Effector memory CD8-positive, alpha-beta T cell (primary cell): Measurements from ENCODE around the gene EEF1AKMT4.

Experiments used
- ATAC-seq: fragments of 150-1000 bp; cut with Tn5 transposase; replicated peaks from 2 replicates; pipeline ENCODE4 v1.10.0; 2021; ENCODE audit warnings: mild to moderate bottlenecking, moderate library complexity
- DNase-seq, 3 experiments: peaks; one replicate each; pipeline ENCODE4 v3.0.0; 2021
- H3K27ac Mint-ChIP-seq, 2 donors: one replicate each; pipeline ENCODE4 v1.8.0; 2022; ENCODE audit warnings: mild to moderate bottlenecking in 2 of 2, mixed read lengths in 2 of 2, moderate library complexity in 2 of 2
- H3K27me3 Mint-ChIP-seq, 2 donors: one replicate each; pipeline ENCODE4 v1.8.0; 2022; ENCODE audit warnings: mixed read lengths in 2 of 2
- H3K36me3 Mint-ChIP-seq: one replicate; pipeline ENCODE4 v1.8.0; 2022; ENCODE audit warnings: mild to moderate bottlenecking, moderate library complexity, mixed read lengths; ENCODE audit not compliant: insufficient read depth
- H3K4me1 Mint-ChIP-seq, 2 donors: one replicate each; pipeline ENCODE4 v1.8.0; 2022; ENCODE audit warnings: low read depth in 2 of 2, mixed read lengths in 2 of 2
- H3K4me3 Mint-ChIP-seq, 2 donors: one replicate each; pipeline ENCODE4 v1.8.0; 2022; ENCODE audit warnings: mild to moderate bottlenecking in 2 of 2, mixed read lengths in 2 of 2, moderate library complexity in 2 of 2
- H3K9me3 Mint-ChIP-seq, 2 donors: one replicate each; pipeline ENCODE4 v1.8.0; 2022; ENCODE audit warnings: mixed read lengths in 2 of 2

The EEF1AKMT4 gene

GRCh38 chr3:184283681-184284080, 34.2 kb downstream of the EEF1AKMT4 start:
- Mint-ChIP-seq H3K4me3 (no peak overlapping the region), H3K27ac (no peak overlapping the region), H3K4me1 (no peaks in the 10 kb centered on the region), H3K36me3 (no peaks in the 10 kb centered on the region), H3K27me3 (peaks cover 30 to 49% of the 10 kb centered on the region in 2 donors), H3K9me3 (no peaks in the 10 kb centered on the region)
- DNase-seq (no peak), ATAC-seq (no peak)

- DNase-seq (peak in 1 of 3 experiments; percentile 10), ATAC-seq (no peak)
- H3K9me3 Mint-ChIP-seq = no peaks in the 10 kb centered on the region
- H3K4me3 Mint-ChIP-seq = no peak overlapping the region
- H3K27me3 Mint-ChIP-seq = peaks cover 23 to 48% of the 10 kb centered on the region in 2 donors
- no peaks in the 10 kb centered on the region for H3K4me1 Mint-ChIP-seq
- peak overlapping the region in 1 of 2 donors; percentile 60 for H3K27ac Mint-ChIP-seq
- H3K36me3 Mint-ChIP-seq = no peaks in the 10 kb centered on the region
These were observed 35.2 kb downstream of the EEF1AKMT4 start for GRCh38 chr3:184284696-184285095.

GRCh38 chr3:184289426-184289938, 40.0 kb downstream of the EEF1AKMT4 start:
- Mint-ChIP-seq H3K27me3 (peaks cover 18 to 60% of the 10 kb centered on the region in 2 donors), H3K4me3 (no peak overlapping the region), H3K27ac (no peak overlapping the region)

GRCh38 chr3:184290331-184290730, 40.9 kb downstream of the EEF1AKMT4 start:
- H3K27ac Mint-ChIP-seq = no peak overlapping the region
- peaks cover 12 to 52% of the 10 kb centered on the region in 2 donors for H3K27me3 Mint-ChIP-seq
- no peak overlapping the region for H3K4me3 Mint-ChIP-seq
- no peaks in the 10 kb centered on the region for H3K9me3 Mint-ChIP-seq
- ATAC-seq (no peak), DNase-seq (no peak)
- H3K4me1 Mint-ChIP-seq = no peaks in the 10 kb centered on the region
- no peaks in the 10 kb centered on the region for H3K36me3 Mint-ChIP-seq

More at GRCh38 chr3:184289426-184289938, 40.0 kb downstream of the EEF1AKMT4 start:
- H3K4me1 Mint-ChIP-seq = no peaks in the 10 kb centered on the region
- H3K36me3 Mint-ChIP-seq = no peaks in the 10 kb centered on the region
- DNase-seq = peak; percentile 27 to 46 (median 33)
- peak; percentile 69 for ATAC-seq
- no peaks in the 10 kb centered on the region for H3K9me3 Mint-ChIP-seq

- H3K9me3 Mint-ChIP-seq = no peaks in the 10 kb centered on the region
- DNase-seq (no peak), ATAC-seq (no peak)
- H3K36me3 Mint-ChIP-seq = no peaks in the 10 kb centered on the region
- no peak overlapping the region for H3K27ac Mint-ChIP-seq
- H3K4me3 Mint-ChIP-seq = no peak overlapping the region
- H3K27me3 Mint-ChIP-seq = peaks cover 3 to 43% of the 10 kb centered on the region in 2 donors
- no peaks in the 10 kb centered on the region for H3K4me1 Mint-ChIP-seq
These were observed 41.7 kb downstream of the EEF1AKMT4 start for GRCh38 chr3:184291044-184291737.

GRCh38 chr3:184291738-184292445, 42.4 kb downstream of the EEF1AKMT4 start:
- no peak for DNase-seq
- H3K36me3 Mint-ChIP-seq = no peaks in the 10 kb centered on the region
- no peak overlapping the region for H3K27ac Mint-ChIP-seq
- no peaks in the 10 kb centered on the region for H3K9me3 Mint-ChIP-seq
- no peak overlapping the region for H3K4me3 Mint-ChIP-seq
- H3K27me3 Mint-ChIP-seq = peaks cover 0 to 36% of the 10 kb centered on the region in 2 donors
- ATAC-seq = no peak
- no peaks in the 10 kb centered on the region for H3K4me1 Mint-ChIP-seq

GRCh38 chr3:184295771-184296170, 46.3 kb downstream of the EEF1AKMT4 start:
- peaks cover 11 to 12% of the 10 kb centered on the region in 2 donors for H3K4me1 Mint-ChIP-seq
- H3K9me3 Mint-ChIP-seq = no peaks in the 10 kb centered on the region
- no peak for DNase-seq
- peaks cover 0 to 10% of the 10 kb centered on the region in 2 donors for H3K27me3 Mint-ChIP-seq
- H3K36me3 Mint-ChIP-seq = peaks cover 28% of the 10 kb centered on the region
- no peak overlapping the region for H3K4me3 Mint-ChIP-seq
- no peak for ATAC-seq
- no peak overlapping the region for H3K27ac Mint-ChIP-seq

- Mint-ChIP-seq H3K27me3 (peaks cover 0 to 1% of the 10 kb centered on the region in 2 donors), H3K4me3 (no peak overlapping the region), H3K36me3 (peaks cover 36% of the 10 kb centered on the region), H3K4me1 (peaks cover 11 to 15% of the 10 kb centered on the region in 2 donors), H3K9me3 (no peaks in the 10 kb centered on the region), H3K27ac (no peak overlapping the region)
- DNase-seq = no peak
- no peak for ATAC-seq
These were observed 47.1 kb downstream of the EEF1AKMT4 start for GRCh38 chr3:184296616-184297015.

- Mint-ChIP-seq H3K27ac (peak within 1 kb of the TSS; percentile 89 to 91), H3K36me3 (peaks cover 58% of the 10 kb centered on the region), H3K27me3 (no peaks in the 10 kb centered on the region), H3K9me3 (no peaks in the 10 kb centered on the region), H3K4me1 (peaks cover 11 to 21% of the 10 kb centered on the region in 2 donors), H3K4me3 (peak within 1 kb of the TSS; percentile 86 to 90)
- ATAC-seq (peak; percentile 92), DNase-seq (peak; percentile 95 to 96 (median 96))
These were observed 49.5 kb downstream of the EEF1AKMT4 start, which contains the start of gene PSMD2 for GRCh38 chr3:184298759-184299487. Gene PSMD2 (plus strand): TSS chr3:184299241. CDS start chr3:184299267, 26 bp downstream.

- DNase-seq (no peak), ATAC-seq (no peak)
- no peaks in the 10 kb centered on the region for H3K27me3 Mint-ChIP-seq
- H3K27ac Mint-ChIP-seq = peak overlapping the region; percentile 89 to 91
- H3K4me1 Mint-ChIP-seq = peaks cover 11 to 25% of the 10 kb centered on the region in 2 donors
- peak overlapping the region; percentile 86 to 90 for H3K4me3 Mint-ChIP-seq
- peaks cover 65% of the 10 kb centered on the region for H3K36me3 Mint-ChIP-seq
- no peaks in the 10 kb centered on the region for H3K9me3 Mint-ChIP-seq
These were observed 50.3 kb downstream of the EEF1AKMT4 start for GRCh38 chr3:184299488-184300377.

GRCh38 chr3:184300378-184300720, 50.9 kb downstream of the EEF1AKMT4 start:
- Mint-ChIP-seq H3K27ac (no peak overlapping the region), H3K9me3 (no peaks in the 10 kb centered on the region), H3K4me3 (peak overlapping the region; percentile 86 to 90), H3K27me3 (no peaks in the 10 kb centered on the region), H3K4me1 (peaks cover 11 to 25% of the 10 kb centered on the region in 2 donors), H3K36me3 (peaks cover 71% of the 10 kb centered on the region)
- no peak for DNase-seq
- ATAC-seq = no peak

GRCh38 chr3:184305577-184305976, 56.1 kb downstream of the EEF1AKMT4 start:
- Mint-ChIP-seq H3K36me3 (peaks cover 87% of the 10 kb centered on the region), H3K4me3 (no peak overlapping the region), H3K4me1 (peaks cover 6 to 14% of the 10 kb centered on the region in 2 donors), H3K9me3 (no peaks in the 10 kb centered on the region), H3K27me3 (no peaks in the 10 kb centered on the region), H3K27ac (no peak overlapping the region)
- DNase-seq (no peak), ATAC-seq (peak; percentile 48)
